GM23338 (cell line): ENCODE results near the gene ZBTB22. TPM values are rescaled to one million over a fixed set of nuclear protein-coding genes. Genes with fewer than 3 reads are reported as not detected.

Experiments used
- ATAC-seq: fragments of 200-7000 bp; cut with Tn5 transposase; 3 replicates; pipeline ENCODE4 v1.9.1; 2020
- DNase-seq: peaks from one replicate; pipeline ENCODE4 v3.0.0-alpha.2; 2015; ENCODE audit warnings: low spot score
- H2AFZ ChIP-seq: fragments of 200-600 bp; sonication (generic); 2 replicates; pipeline ENCODE4 v1.8.0; 2016; ENCODE audit warnings: antibody characterized with exemption, mild to moderate bottlenecking, moderate library complexity
- H3F3A ChIP-seq: fragments of 200-600 bp; sonication (generic); replicated peaks from 2 replicates; pipeline ENCODE4 v1.8.0; 2017; ENCODE audit warnings: antibody characterized with exemption, mixed run types, low read depth
- H3K27ac ChIP-seq: fragments of 200-600 bp; sonication (generic); 2 replicates; pipeline ENCODE4 v1.6.1; 2016; ENCODE audit warnings: low read depth
- H3K27me3 ChIP-seq: fragments of 200-600 bp; sonication (generic); 2 replicates; pipeline ENCODE4 v1.8.0; 2016; ENCODE audit warnings: mild to moderate bottlenecking, mixed run types, moderate library complexity; ENCODE audit not compliant: insufficient read depth
- H3K36me3 ChIP-seq: fragments of 200-600 bp; sonication (generic); 2 replicates; pipeline ENCODE4 v1.8.0; 2016; ENCODE audit warnings: mild to moderate bottlenecking; ENCODE audit not compliant: insufficient read depth
- H3K4me1 ChIP-seq: fragments of 200-600 bp; sonication (generic); 2 replicates; pipeline ENCODE4 v1.8.0; 2016; ENCODE audit warnings: mild to moderate bottlenecking, moderate library complexity; ENCODE audit not compliant: insufficient read depth
- H3K4me2 ChIP-seq: fragments of 200-600 bp; sonication (generic); 2 replicates; pipeline ENCODE4 v1.7.1; 2017; ENCODE audit warnings: mixed run types
- H3K4me3 ChIP-seq: fragments of 200-600 bp; sonication (generic); 2 replicates; pipeline ENCODE4 v1.6.1; 2016; ENCODE audit warnings: mixed run types
- H3K79me2 ChIP-seq: fragments of 200-600 bp; sonication (generic); replicated peaks from 2 replicates; pipeline ENCODE4 v1.8.0; 2017; ENCODE audit warnings: mild to moderate bottlenecking; ENCODE audit not compliant: insufficient read depth
- H3K9me2 ChIP-seq: fragments of 200-600 bp; sonication (generic); 2 replicates; pipeline ENCODE4 v1.8.0; 2017; ENCODE audit not compliant: insufficient read depth
- H4K20me1 ChIP-seq: fragments of 200-600 bp; sonication (generic); replicated peaks from 2 replicates; pipeline ENCODE4 v1.8.0; 2017; ENCODE audit warnings: mild to moderate bottlenecking; ENCODE audit not compliant: insufficient read depth
- H3K27ac Mint-ChIP-seq: 2 replicates; pipeline ENCODE4 v1.8.0; 2020; ENCODE audit warnings: inconsistent platforms, mild to moderate bottlenecking, moderate library complexity, mixed read lengths
- H3K27me3 Mint-ChIP-seq: 3 replicates; pipeline ENCODE4 v1.8.0; 2022; ENCODE audit warnings: low read depth, mild to moderate bottlenecking, moderate library complexity, mixed read lengths, inconsistent platforms; ENCODE audit not compliant: insufficient read depth, poor library complexity
- H3K36me3 Mint-ChIP-seq: 3 replicates; pipeline ENCODE4 v1.8.0; 2021; ENCODE audit warnings: low read depth, mild to moderate bottlenecking, inconsistent platforms, moderate library complexity, mixed read lengths
- H3K4me1 Mint-ChIP-seq: 3 replicates; pipeline ENCODE4 v1.8.0; 2020; ENCODE audit warnings: mild to moderate bottlenecking, inconsistent platforms, mixed read lengths
- H3K4me3 Mint-ChIP-seq: 3 replicates; pipeline ENCODE4 v1.8.0; 2021; ENCODE audit warnings: moderate library complexity, mild to moderate bottlenecking, inconsistent platforms, mixed read lengths
- H3K9me3 Mint-ChIP-seq: 3 replicates; pipeline ENCODE4 v1.8.0; 2020; ENCODE audit warnings: moderate library complexity, mild to moderate bottlenecking, inconsistent platforms, mixed read lengths
- EZH2phosphoT487 ChIP-seq: fragments of 200-600 bp; sonication (generic); IDR thresholded peaks from one replicate; pipeline ENCODE4 v1.8.1; 2018; ENCODE audit warnings: antibody characterized with exemption; ENCODE audit not compliant: unreplicated experiment
- REST ChIP-seq: IDR thresholded peaks from one replicate; pipeline ENCODE4 v1.6.1; 2018; ENCODE audit warnings: antibody characterized with exemption; ENCODE audit not compliant: unreplicated experiment
- ZNF462 ChIP-seq: fragments of 250-450 bp; sonication (Bioruptor Pico); IDR thresholded peaks from 2 replicates; pipeline ENCODE4 v1.5.0; 2020; ENCODE audit warnings: mild to moderate bottlenecking, moderate library complexity
- polyA plus RNA-seq: library from polyadenylated mRNA; unstranded; fragments of >200 nt; fragmentation: Nextera tagmentation; extraction: Ambion mirVana; gene quantifications from 2 replicates; pipeline ENCODE4 v1.2.1, GENCODE V29; 2016
- total RNA-seq: library from RNA; depleted of rRNA; stranded (reverse); fragments of >200 nt; shearing (Covaris generic); gene quantifications from 2 replicates; pipeline ENCODE4 v1.2.3, GENCODE V29; 2014

The ZBTB22 gene
- total and polyA plus RNA-seq, 2 experiments from 2014 or later: 3.9 to 7.7 TPM

- TF ChIP-seq ZNF462 (CRISPR knock-in tag): no peak
Observed at GRCh38 chr6:33296797-33297405, 20.6 kb downstream of the ZBTB22 start (continued).

GRCh38 chr6:33295621-33296369, 21.7 kb downstream of the ZBTB22 start:
- Histone ChIP-seq H3K36me3 (no peaks in the 10 kb centered on the region), H2AFZ (no peak overlapping the region), H3K27me3 (no peaks in the 10 kb centered on the region), H3K4me1 (no peaks in the 10 kb centered on the region), H3K9me2 (no peaks in the 10 kb centered on the region), H3K4me2 (no peak overlapping the region), H4K20me1 (peaks cover 9% of the 10 kb centered on the region; the same call in 1 of the 2 replicates), H3F3A (peaks cover 21% of the 10 kb centered on the region; the same call in 1 of the 2 replicates), H3K4me3 (no peak overlapping the region), H3K27ac (no peak overlapping the region), H3K79me2 (peaks cover 18% of the 10 kb centered on the region)
- peaks cover 23% of the 10 kb centered on the region for H3K27me3 Mint-ChIP-seq
- ATAC-seq: no peak
- no peaks in the 10 kb centered on the region for H3K9me3 Mint-ChIP-seq
- H3K4me3 Mint-ChIP-seq: peak overlapping the region; percentile 97
- peaks cover 28% of the 10 kb centered on the region for H3K4me1 Mint-ChIP-seq
- no peak for DNase-seq
- no peak overlapping the region; the same call in 1 of the 2 replicates for H3K27ac Mint-ChIP-seq
- H3K36me3 Mint-ChIP-seq: peaks cover 36% of the 10 kb centered on the region
- TF ChIP-seq REST (no peak), EZH2phosphoT487 (no peak), ZNF462 (CRISPR knock-in tag) (no peak)
